Measurements from ENCODE around the gene MAEA. TPM values are rescaled to one million over a fixed set of nuclear protein-coding genes. Genes with fewer than 3 reads are reported as not detected.

The MAEA gene
- total RNA-seq, 1 donor from 2014 or later = 38.2 TPM

- H3K27me3 ChIP-seq = no peaks in the 10 kb centered on the region
- Mint-ChIP-seq H3K9me3 (no peaks in the 10 kb centered on the region), H3K27me3 (ENCODE audit: insufficient read depth, low read depth) (peaks cover 4% of the 10 kb centered on the region), H3K4me1 (peaks cover 6% of the 10 kb centered on the region), H3K4me3 (no peak overlapping the region), H3K36me3 (peaks cover 3% of the 10 kb centered on the region), H3K27ac (no peak overlapping the region)
- no peaks in the 10 kb centered on the region for H3K9me3 ChIP-seq (ENCODE audit: low read depth)
- H3K27ac ChIP-seq = no peak overlapping the region
- no peak overlapping the region for H2AFZ ChIP-seq (replicated peaks)
- no peaks in the 10 kb centered on the region for H3K79me2 ChIP-seq (ENCODE audit: low read depth)
- no peak overlapping the region for H3K4me3 ChIP-seq
- no peaks in the 10 kb centered on the region for H3F3A ChIP-seq (ENCODE audit: low read depth)
- H3K4me2 ChIP-seq = no peak overlapping the region
- H3K4me1 ChIP-seq = no peaks in the 10 kb centered on the region
- H4K20me1 ChIP-seq (ENCODE audit: low read depth) = peaks cover 9% of the 10 kb centered on the region
- TF ChIP-seq EZH2phosphoT487 (IDR thresholded peaks at IDR 0.05) (no peak), EZH2 (IDR thresholded peaks at IDR 0.05) (no peak), CTCF (IDR thresholded peaks at IDR 0.05) (no peak)
- DNase-seq (ENCODE audit: low spot score) = no peak
- H3K36me3 ChIP-seq = no peaks in the 10 kb centered on the region
- no peak overlapping the region for H3K9ac ChIP-seq
Measured at GRCh38 chr4:1354136-1354982, 64.7 kb downstream of the MAEA start.

- Histone ChIP-seq H3K9me3 (ENCODE audit: low read depth) (no peaks in the 10 kb centered on the region), H2AFZ (replicated peaks) (no peak overlapping the region), H3K9ac (no peak overlapping the region), H3K27ac (no peak overlapping the region), H3F3A (ENCODE audit: low read depth) (no peaks in the 10 kb centered on the region), H3K4me3 (no peak overlapping the region), H4K20me1 (ENCODE audit: low read depth) (peaks cover 9% of the 10 kb centered on the region), H3K36me3 (no peaks in the 10 kb centered on the region), H3K4me1 (no peaks in the 10 kb centered on the region), H3K27me3 (no peaks in the 10 kb centered on the region), H3K4me2 (no peak overlapping the region), H3K79me2 (ENCODE audit: low read depth) (no peaks in the 10 kb centered on the region)
- TF ChIP-seq EZH2 (IDR thresholded peaks at IDR 0.05) (no peak), EZH2phosphoT487 (IDR thresholded peaks at IDR 0.05) (no peak), CTCF (IDR thresholded peaks at IDR 0.05) (no peak)
- peaks cover 1% of the 10 kb centered on the region for H3K36me3 Mint-ChIP-seq
- no peak overlapping the region for H3K27ac Mint-ChIP-seq
- H3K27me3 Mint-ChIP-seq (ENCODE audit: insufficient read depth, low read depth) = peaks cover 4% of the 10 kb centered on the region
- H3K9me3 Mint-ChIP-seq = no peaks in the 10 kb centered on the region
- DNase-seq (ENCODE audit: low spot score) = no peak
- H3K4me3 Mint-ChIP-seq = no peak overlapping the region
- H3K4me1 Mint-ChIP-seq = peaks cover 8% of the 10 kb centered on the region
Measured at GRCh38 chr4:1354983-1355275, 65.2 kb downstream of the MAEA start.

- Histone ChIP-seq H3K4me3 (no peak overlapping the region), H3K4me2 (no peak overlapping the region), H3K27ac (no peak overlapping the region), H3K4me1 (no peaks in the 10 kb centered on the region), H3K27me3 (no peaks in the 10 kb centered on the region), H3K9me3 (ENCODE audit: low read depth) (no peaks in the 10 kb centered on the region), H3K79me2 (ENCODE audit: low read depth) (no peaks in the 10 kb centered on the region), H4K20me1 (ENCODE audit: low read depth) (peaks cover 9% of the 10 kb centered on the region), H3K36me3 (no peaks in the 10 kb centered on the region), H2AFZ (replicated peaks) (no peak overlapping the region), H3K9ac (no peak overlapping the region), H3F3A (ENCODE audit: low read depth) (no peaks in the 10 kb centered on the region)
- Mint-ChIP-seq H3K27ac (no peak overlapping the region), H3K36me3 (peaks cover 1% of the 10 kb centered on the region), H3K9me3 (no peaks in the 10 kb centered on the region), H3K4me1 (peaks cover 8% of the 10 kb centered on the region), H3K27me3 (ENCODE audit: insufficient read depth, low read depth) (peaks cover 4% of the 10 kb centered on the region), H3K4me3 (no peak overlapping the region)
- no peak for DNase-seq (ENCODE audit: low spot score)
- TF ChIP-seq EZH2 (IDR thresholded peaks at IDR 0.05) = no peak
- TF ChIP-seq EZH2phosphoT487 (IDR thresholded peaks at IDR 0.05) = no peak
Measured at GRCh38 chr4:1355378-1355777, 65.7 kb downstream of the MAEA start.
